ENCODE measurements around the gene STARD7. TPM values are rescaled to one million over a fixed set of nuclear protein-coding genes. Genes with fewer than 3 reads are reported as not detected.

The STARD7 gene
- total and polyA plus RNA-seq, 2 of the 13 experiments (the other 11 are each of a cell fraction or from before 2014, with no cell fraction given): 88.2 to 300 TPM

DNA sequence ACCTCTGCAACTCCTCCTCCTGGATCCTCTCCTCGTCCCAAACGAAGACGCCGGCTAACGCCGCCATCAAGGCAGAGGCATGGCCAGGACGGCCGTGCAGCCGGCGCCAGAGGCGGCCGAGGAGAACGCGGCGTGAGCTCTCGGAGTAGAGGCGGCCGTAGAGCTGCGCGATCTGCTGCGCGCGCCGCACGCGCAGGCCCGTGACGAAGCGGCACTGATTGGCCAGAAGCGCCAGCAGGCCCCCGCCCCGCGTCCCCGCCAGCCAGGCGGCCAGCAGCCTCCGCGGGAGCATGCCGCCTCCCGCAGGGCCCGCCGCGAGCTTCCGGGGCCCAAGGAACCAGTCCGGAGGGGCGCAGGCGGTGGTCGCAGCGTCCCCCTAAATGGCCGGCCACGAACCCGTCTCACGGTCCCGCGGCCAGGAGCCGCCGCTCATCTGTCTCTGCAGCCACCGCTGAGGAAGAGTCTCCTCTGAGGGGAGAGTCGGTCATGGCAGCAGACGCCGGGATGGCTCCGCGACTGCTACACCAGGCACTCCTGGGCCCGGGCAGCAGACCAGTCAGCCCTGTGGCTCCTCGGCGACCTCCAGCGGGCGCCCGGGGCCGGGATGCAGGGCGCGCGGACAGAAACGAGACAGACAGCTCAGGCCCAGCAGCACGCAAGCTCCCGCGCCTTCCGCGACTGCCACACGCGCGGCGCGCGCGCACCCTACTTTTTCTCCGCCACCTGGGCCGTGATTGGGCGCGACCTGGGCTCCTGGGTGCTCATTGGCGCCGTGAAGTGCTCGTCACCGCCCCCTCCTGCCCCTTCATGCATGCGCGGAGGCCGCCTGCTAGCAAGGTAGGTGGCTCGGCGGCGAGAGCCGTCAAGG, at the start of gene STARD7 (continued):
- TF ChIP-seq, protein P1, sequence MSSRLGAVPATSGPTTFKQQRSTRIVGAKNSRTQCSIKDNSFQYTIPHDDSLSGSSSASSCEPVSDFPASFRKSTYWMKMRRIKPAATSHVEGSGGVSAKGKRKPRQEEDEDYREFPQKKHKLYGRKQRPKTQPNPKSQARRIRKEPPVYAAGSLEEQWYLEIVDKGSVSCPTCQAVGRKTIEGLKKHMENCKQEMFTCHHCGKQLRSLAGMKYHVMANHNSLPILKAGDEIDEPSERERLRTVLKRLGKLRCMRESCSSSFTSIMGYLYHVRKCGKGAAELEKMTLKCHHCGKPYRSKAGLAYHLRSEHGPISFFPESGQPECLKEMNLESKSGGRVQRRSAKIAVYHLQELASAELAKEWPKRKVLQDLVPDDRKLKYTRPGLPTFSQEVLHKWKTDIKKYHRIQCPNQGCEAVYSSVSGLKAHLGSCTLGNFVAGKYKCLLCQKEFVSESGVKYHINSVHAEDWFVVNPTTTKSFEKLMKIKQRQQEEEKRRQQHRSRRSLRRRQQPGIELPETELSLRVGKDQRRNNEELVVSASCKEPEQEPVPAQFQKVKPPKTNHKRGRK (CRISPR knock-in tag; IDR thresholded peaks at IDR 0.05): no peak
- TF ChIP-seq ZBTB42 (CRISPR knock-in tag; IDR thresholded peaks at IDR 0.05) (no peak; the same call in 1 of the 2 replicates), ZSCAN30 (CRISPR knock-in tag; IDR thresholded peaks at IDR 0.05) (no peak), ZNF720 (CRISPR knock-in tag; IDR thresholded peaks at IDR 0.05) (no peak), ZNF337 (CRISPR knock-in tag; IDR thresholded peaks at IDR 0.05; ENCODE audit: borderline replicate concordance, low read depth) (no peak), ZSCAN12 (CRISPR knock-in tag; IDR thresholded peaks at IDR 0.05) (no peak), ZBTB7B (CRISPR knock-in tag; IDR thresholded peaks at IDR 0.05) (peak; percentile 59; the same call in 1 of the 2 replicates), PLRG1 (conservative IDR thresholded peaks at IDR 0.05) (no peak), AHR (CRISPR knock-in tag; IDR thresholded peaks at IDR 0.05) (no peak), TCF7L2 (IDR thresholded peaks at IDR 0.05; ENCODE audit: low read depth, low read length) (no peak), GZF1 (CRISPR knock-in tag; IDR thresholded peaks at IDR 0.05) (no peak; the same call in 1 of the 2 replicates), MZF1 (CRISPR knock-in tag; IDR thresholded peaks at IDR 0.05; ENCODE audit: borderline replicate concordance) (no peak), SSRP1 (CRISPR knock-in tag; IDR thresholded peaks at IDR 0.05) (no peak), SRF (IDR thresholded peaks at IDR 0.05; ENCODE audit: low read depth, low read length) (no peak), IKZF4 (CRISPR knock-in tag; IDR thresholded peaks at IDR 0.05; ENCODE audit: borderline replicate concordance, low read depth, not compliant biosample characterization) (peak; percentile 65), SALL2 (CRISPR knock-in tag; IDR thresholded peaks at IDR 0.05) (no peak; the same call in 1 of the 2 replicates)
- TF ChIP-seq, protein P2, sequence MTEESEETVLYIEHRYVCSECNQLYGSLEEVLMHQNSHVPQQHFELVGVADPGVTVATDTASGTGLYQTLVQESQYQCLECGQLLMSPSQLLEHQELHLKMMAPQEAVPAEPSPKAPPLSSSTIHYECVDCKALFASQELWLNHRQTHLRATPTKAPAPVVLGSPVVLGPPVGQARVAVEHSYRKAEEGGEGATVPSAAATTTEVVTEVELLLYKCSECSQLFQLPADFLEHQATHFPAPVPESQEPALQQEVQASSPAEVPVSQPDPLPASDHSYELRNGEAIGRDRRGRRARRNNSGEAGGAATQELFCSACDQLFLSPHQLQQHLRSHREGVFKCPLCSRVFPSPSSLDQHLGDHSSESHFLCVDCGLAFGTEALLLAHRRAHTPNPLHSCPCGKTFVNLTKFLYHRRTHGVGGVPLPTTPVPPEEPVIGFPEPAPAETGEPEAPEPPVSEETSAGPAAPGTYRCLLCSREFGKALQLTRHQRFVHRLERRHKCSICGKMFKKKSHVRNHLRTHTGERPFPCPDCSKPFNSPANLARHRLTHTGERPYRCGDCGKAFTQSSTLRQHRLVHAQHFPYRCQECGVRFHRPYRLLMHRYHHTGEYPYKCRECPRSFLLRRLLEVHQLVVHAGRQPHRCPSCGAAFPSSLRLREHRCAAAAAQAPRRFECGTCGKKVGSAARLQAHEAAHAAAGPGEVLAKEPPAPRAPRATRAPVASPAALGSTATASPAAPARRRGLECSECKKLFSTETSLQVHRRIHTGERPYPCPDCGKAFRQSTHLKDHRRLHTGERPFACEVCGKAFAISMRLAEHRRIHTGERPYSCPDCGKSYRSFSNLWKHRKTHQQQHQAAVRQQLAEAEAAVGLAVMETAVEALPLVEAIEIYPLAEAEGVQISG (CRISPR knock-in tag; IDR thresholded peaks at IDR 0.05): peak; percentile 82
- TF ChIP-seq, protein P3, sequence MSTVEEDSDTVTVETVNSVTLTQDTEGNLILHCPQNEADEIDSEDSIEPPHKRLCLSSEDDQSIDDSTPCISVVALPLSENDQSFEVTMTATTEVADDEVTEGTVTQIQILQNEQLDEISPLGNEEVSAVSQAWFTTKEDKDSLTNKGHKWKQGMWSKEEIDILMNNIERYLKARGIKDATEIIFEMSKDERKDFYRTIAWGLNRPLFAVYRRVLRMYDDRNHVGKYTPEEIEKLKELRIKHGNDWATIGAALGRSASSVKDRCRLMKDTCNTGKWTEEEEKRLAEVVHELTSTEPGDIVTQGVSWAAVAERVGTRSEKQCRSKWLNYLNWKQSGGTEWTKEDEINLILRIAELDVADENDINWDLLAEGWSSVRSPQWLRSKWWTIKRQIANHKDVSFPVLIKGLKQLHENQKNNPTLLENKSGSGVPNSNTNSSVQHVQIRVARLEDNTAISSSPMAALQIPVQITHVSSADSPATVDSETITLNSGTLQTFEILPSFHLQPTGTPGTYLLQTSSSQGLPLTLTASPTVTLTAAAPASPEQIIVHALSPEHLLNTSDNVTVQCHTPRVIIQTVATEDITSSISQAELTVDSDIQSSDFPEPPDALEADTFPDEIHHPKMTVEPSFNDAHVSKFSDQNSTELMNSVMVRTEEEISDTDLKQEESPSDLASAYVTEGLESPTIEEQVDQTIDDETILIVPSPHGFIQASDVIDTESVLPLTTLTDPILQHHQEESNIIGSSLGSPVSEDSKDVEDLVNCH (CRISPR knock-in tag; IDR thresholded peaks at IDR 0.05): no peak; the same call in 1 of the 2 replicates
- TF ChIP-seq, protein P4, sequence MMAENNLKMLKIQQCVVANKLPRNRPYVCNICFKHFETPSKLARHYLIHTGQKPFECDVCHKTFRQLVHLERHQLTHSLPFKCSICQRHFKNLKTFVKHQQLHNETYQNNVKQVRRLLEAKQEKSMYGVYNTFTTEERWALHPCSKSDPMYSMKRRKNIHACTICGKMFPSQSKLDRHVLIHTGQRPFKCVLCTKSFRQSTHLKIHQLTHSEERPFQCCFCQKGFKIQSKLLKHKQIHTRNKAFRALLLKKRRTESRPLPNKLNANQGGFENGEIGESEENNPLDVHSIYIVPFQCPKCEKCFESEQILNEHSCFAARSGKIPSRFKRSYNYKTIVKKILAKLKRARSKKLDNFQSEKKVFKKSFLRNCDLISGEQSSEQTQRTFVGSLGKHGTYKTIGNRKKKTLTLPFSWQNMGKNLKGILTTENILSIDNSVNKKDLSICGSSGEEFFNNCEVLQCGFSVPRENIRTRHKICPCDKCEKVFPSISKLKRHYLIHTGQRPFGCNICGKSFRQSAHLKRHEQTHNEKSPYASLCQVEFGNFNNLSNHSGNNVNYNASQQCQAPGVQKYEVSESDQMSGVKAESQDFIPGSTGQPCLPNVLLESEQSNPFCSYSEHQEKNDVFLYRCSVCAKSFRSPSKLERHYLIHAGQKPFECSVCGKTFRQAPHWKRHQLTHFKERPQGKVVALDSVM (CRISPR knock-in tag; IDR thresholded peaks at IDR 0.05): peak; percentile 78; the same call in 1 of the 2 replicates
- TF ChIP-seq, protein P5, sequence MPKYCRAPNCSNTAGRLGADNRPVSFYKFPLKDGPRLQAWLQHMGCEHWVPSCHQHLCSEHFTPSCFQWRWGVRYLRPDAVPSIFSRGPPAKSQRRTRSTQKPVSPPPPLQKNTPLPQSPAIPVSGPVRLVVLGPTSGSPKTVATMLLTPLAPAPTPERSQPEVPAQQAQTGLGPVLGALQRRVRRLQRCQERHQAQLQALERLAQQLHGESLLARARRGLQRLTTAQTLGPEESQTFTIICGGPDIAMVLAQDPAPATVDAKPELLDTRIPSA (CRISPR knock-in tag; IDR thresholded peaks at IDR 0.05; ENCODE audit: borderline replicate concordance): peak; percentile 59; the same call in 1 of the 2 replicates
